ENCODE measurements around the gene FYCO1. TPM values are rescaled to one million over a fixed set of nuclear protein-coding genes. Genes with fewer than 3 reads are reported as not detected.
"Not testable (repeated sequence)": the region's sequence is repeated elsewhere in the genome, so short reads cannot be mapped to it uniquely, and the experiment has no call there.

Gene FYCO1
- total RNA-seq, 4 donors from 2014 or later, result 38.2 to 66.6 (median 50.5) TPM

GRCh38 chr3:45997942-45998341, 2.3 kb upstream of the FYCO1 start:
- Histone ChIP-seq H3K36me3 (no peaks in the 10 kb centered on the region), H3K4me3 (replicated peaks in 1 of 3) (no peak overlapping the region), H3K9me3 (no peaks in the 10 kb centered on the region), H3K4me1 (peaks cover 14 to 24% of the 10 kb centered on the region in 2 donors), H3K27ac (no peak overlapping the region), H3K27me3 (no peaks in the 10 kb centered on the region)
- intact Hi-C loops (cut with DNase I), result no loop called here
- TF ChIP-seq POLR2A (IDR thresholded peaks at IDR 0.05) (no peak), CTCF (IDR thresholded peaks at IDR 0.05) (no peak)
- DNase-seq, result no peak
- WGBS, 2 donors, result 76 to 84% methylated on average over 2 of the region's 2 CpGs

GRCh38 chr3:45997499-45997898, 1.9 kb upstream of the FYCO1 start:
- 93 to 94% methylated on average over 19 of the region's 19 CpGs for WGBS, 2 donors
- H3K27me3 ChIP-seq; H3K9me3 ChIP-seq; H3K36me3 ChIP-seq; H3K27ac ChIP-seq; DNase-seq; H3K4me3 ChIP-seq (replicated peaks in 1 of 3); intact Hi-C loops (cut with DNase I): not testable (repeated sequence)
- H3K4me1 ChIP-seq, result peaks cover 18 to 29% of the 10 kb centered on the region in 2 donors

DNA sequence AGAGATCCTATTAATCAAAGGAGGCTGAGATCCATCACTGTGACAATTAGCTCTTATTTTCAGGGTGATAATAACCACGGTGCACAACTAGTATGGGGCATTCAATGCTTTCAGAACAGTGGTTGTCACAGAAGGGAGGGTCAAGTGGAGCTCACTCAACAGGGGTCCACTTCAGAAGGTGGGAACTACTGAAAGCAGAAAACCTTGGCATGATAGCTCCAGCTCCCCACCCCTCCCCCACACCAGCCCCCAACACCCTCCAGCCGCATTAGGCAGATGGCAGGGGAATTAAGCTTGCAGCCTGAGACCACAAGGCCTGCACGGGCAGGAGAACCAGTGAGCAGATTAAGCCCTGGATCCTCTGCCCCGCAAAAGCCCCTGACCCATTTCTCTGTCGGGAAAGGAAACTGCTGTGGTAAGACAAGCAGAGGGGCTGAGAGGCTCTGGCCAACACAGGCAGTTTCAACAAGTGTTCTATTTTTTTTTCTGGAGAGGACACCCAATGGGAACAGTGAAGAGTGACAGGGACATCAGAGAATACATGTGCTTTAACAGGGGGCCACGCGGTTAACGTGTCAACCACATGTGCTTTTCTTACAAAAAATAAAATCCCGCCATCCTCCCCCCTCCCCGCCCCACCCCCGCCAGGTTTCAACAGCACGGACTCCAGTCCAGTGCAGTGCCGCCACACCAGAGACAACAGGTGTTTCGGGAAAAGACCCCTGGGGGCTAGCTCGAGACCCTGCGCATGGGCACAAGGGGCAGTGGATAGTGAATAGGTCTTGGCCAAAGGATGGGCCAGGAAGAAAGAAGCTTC, 997 bp downstream of the FYCO1 start:
- no peak for TF ChIP-seq POLR2A (IDR thresholded peaks at IDR 0.05)
- TF ChIP-seq CTCF (IDR thresholded peaks at IDR 0.05), result no peak
- Histone ChIP-seq H3K4me3 (replicated peaks in 1 of 3) (peak overlapping the region; percentile 72 to 74 (median 74)), H3K9me3 (no peaks in the 10 kb centered on the region), H3K36me3 (no peaks in the 10 kb centered on the region), H3K4me1 (peaks cover 37 to 52% of the 10 kb centered on the region in 2 donors), H3K27me3 (no peaks in the 10 kb centered on the region), H3K27ac (peak overlapping the region; percentile 84 to 94 (median 87))
- WGBS, 2 donors, result 12 to 24% methylated on average over 16 of the region's 16 CpGs
- DNase-seq, result peak in 1 of 2 donors; percentile 36
- intact Hi-C loops (cut with DNase I), result loop anchor here (5.0 kb wide), 1 partner anchor 42 kb away; no protein-coding TSS in a partner anchor

- H3K4me3 ChIP-seq (replicated peaks in 1 of 3), result no peak overlapping the region
- no peaks in the 10 kb centered on the region for H3K36me3 ChIP-seq
- intact Hi-C loops (cut with DNase I), result loop anchor here (5.0 kb wide), 1 partner anchor 41 kb away; no protein-coding TSS in a partner anchor
- DNase-seq, result no peak
- TF ChIP-seq POLR2A (IDR thresholded peaks at IDR 0.05), result no peak
- no peak for TF ChIP-seq CTCF (IDR thresholded peaks at IDR 0.05)
- peaks cover 43 to 63% of the 10 kb centered on the region in 2 donors for H3K4me1 ChIP-seq
- H3K9me3 ChIP-seq, result no peaks in the 10 kb centered on the region
- no peaks in the 10 kb centered on the region for H3K27me3 ChIP-seq
- peak overlapping the region; percentile 54 to 94 (median 84) for H3K27ac ChIP-seq
- 82 to 90% methylated on average over 3 of the region's 3 CpGs for WGBS, 2 donors
Measured at GRCh38 chr3:45993421-45994027, 2.1 kb downstream of the FYCO1 start.

- Histone ChIP-seq H3K4me1 (peaks cover 49 to 70% of the 10 kb centered on the region in 2 donors), H3K9me3 (no peaks in the 10 kb centered on the region), H3K36me3 (no peaks in the 10 kb centered on the region), H3K27me3 (no peaks in the 10 kb centered on the region), H3K27ac (peak overlapping the region; percentile 50 to 94 (median 54)), H3K4me3 (replicated peaks in 1 of 3) (no peak overlapping the region)
- TF ChIP-seq POLR2A (IDR thresholded peaks at IDR 0.05) (no peak), CTCF (IDR thresholded peaks at IDR 0.05) (no peak)
- DNase-seq, result no peak
- intact Hi-C loops (cut with DNase I), result loop anchor here (5.0 kb wide), 1 partner anchor 41 kb away; no protein-coding TSS in a partner anchor
- WGBS, 2 donors, result 56 to 58% methylated on average over 2 of the region's 2 CpGs
Measured at GRCh38 chr3:45992821-45993221, 2.8 kb downstream of the FYCO1 start.

Data from thyroid gland (tissue), 4 donors.